Neural progenitor cell (in vitro differentiated cells): Measurements from ENCODE around the gene KCNJ14. TPM values are rescaled to one million over a fixed set of nuclear protein-coding genes. Genes with fewer than 3 reads are reported as not detected.

ENCODE experiments used
- DNase-seq: peaks from one replicate; pipeline ENCODE4 v3.0.0-alpha.2; 2016; ENCODE audit warnings: low spot score
- H2AFZ ChIP-seq: fragments of 200-600 bp; sonication (generic); replicated peaks from 2 replicates; pipeline ENCODE4 v1.6.1; 2016; ENCODE audit warnings: antibody characterized with exemption
- H3F3A ChIP-seq: fragments of 200-600 bp; sonication (generic); 2 replicates; pipeline ENCODE4 v1.6.1; 2016; ENCODE audit warnings: antibody characterized with exemption, low read depth
- H3K27ac ChIP-seq: fragments of 200-600 bp; sonication (generic); 2 replicates; pipeline ENCODE4 v1.5.1; 2016; ENCODE audit warnings: mild to moderate bottlenecking
- H3K27me3 ChIP-seq: fragments of 200-600 bp; sonication (generic); 2 replicates; pipeline ENCODE4 v1.6.1; 2016; ENCODE audit warnings: mild to moderate bottlenecking, moderate library complexity
- H3K36me3 ChIP-seq: fragments of 200-600 bp; sonication (generic); 2 replicates; pipeline ENCODE4 v1.5.1; 2016
- H3K4me1 ChIP-seq: fragments of 200-600 bp; sonication (generic); 2 replicates; pipeline ENCODE4 v1.6.1; 2016; ENCODE audit warnings: mixed run types
- H3K4me2 ChIP-seq: fragments of 200-600 bp; sonication (generic); 2 replicates; pipeline ENCODE4 v1.6.1; 2016
- H3K4me3 ChIP-seq: fragments of 200-600 bp; sonication (generic); 2 replicates; pipeline ENCODE4 v1.5.1; 2016
- H3K79me2 ChIP-seq: fragments of 200-600 bp; sonication (generic); 2 replicates; pipeline ENCODE4 v1.6.1; 2016; ENCODE audit warnings: low read depth
- H3K9ac ChIP-seq: fragments of 200-600 bp; sonication (generic); 2 replicates; pipeline ENCODE4 v1.6.1; 2016
- H3K9me3 ChIP-seq: fragments of 200-600 bp; sonication (generic); 2 replicates; pipeline ENCODE4 v1.5.1; 2016; ENCODE audit warnings: low read depth
- H4K20me1 ChIP-seq: fragments of 200-600 bp; sonication (generic); 2 replicates; pipeline ENCODE4 v1.6.1; 2016; ENCODE audit warnings: low read depth
- H3K27ac Mint-ChIP-seq: 3 replicates; pipeline ENCODE4 v1.8.0; 2021; ENCODE audit warnings: mixed read lengths
- H3K27me3 Mint-ChIP-seq: 2 replicates; pipeline ENCODE4 v1.8.0; 2022; ENCODE audit warnings: low read depth, mild to moderate bottlenecking, inconsistent platforms, moderate library complexity, mixed read lengths; ENCODE audit not compliant: insufficient read depth
- H3K36me3 Mint-ChIP-seq: 3 replicates; pipeline ENCODE4 v1.8.0; 2021; ENCODE audit warnings: mixed read lengths
- H3K4me1 Mint-ChIP-seq: 3 replicates; pipeline ENCODE4 v1.8.0; 2021; ENCODE audit warnings: mixed read lengths
- H3K4me3 Mint-ChIP-seq: 3 replicates; pipeline ENCODE4 v1.8.0; 2021; ENCODE audit warnings: mild to moderate bottlenecking, moderate library complexity, mixed read lengths
- H3K9me3 Mint-ChIP-seq: 3 replicates; pipeline ENCODE4 v1.8.0; 2020; ENCODE audit warnings: mixed read lengths
- CTCF ChIP-seq: fragments of 200-600 bp; sonication (generic); IDR thresholded peaks from 2 replicates; pipeline ENCODE4 v1.5.1; 2017; ENCODE audit warnings: antibody characterized with exemption, mild to moderate bottlenecking
- EZH2 ChIP-seq: fragments of 200-600 bp; sonication (generic); IDR thresholded peaks from 2 replicates; pipeline ENCODE4 v1.6.1; 2017; ENCODE audit warnings: antibody characterized with exemption, mild to moderate bottlenecking, moderate library complexity
- EZH2phosphoT487 ChIP-seq: fragments of 200-600 bp; sonication (generic); IDR thresholded peaks from 2 replicates; pipeline ENCODE4 v1.6.1; 2017; ENCODE audit warnings: antibody characterized with exemption
- total RNA-seq: library from RNA; depleted of rRNA; stranded (reverse); fragments of >200 nt; gene quantifications from 2 replicates; pipeline ENCODE4 v1.2.3, GENCODE V29; 2015; ENCODE audit warnings: low replicate concordance

Gene KCNJ14
- total RNA-seq, 1 donor from 2014 or later, result 0.69 TPM

DNA sequence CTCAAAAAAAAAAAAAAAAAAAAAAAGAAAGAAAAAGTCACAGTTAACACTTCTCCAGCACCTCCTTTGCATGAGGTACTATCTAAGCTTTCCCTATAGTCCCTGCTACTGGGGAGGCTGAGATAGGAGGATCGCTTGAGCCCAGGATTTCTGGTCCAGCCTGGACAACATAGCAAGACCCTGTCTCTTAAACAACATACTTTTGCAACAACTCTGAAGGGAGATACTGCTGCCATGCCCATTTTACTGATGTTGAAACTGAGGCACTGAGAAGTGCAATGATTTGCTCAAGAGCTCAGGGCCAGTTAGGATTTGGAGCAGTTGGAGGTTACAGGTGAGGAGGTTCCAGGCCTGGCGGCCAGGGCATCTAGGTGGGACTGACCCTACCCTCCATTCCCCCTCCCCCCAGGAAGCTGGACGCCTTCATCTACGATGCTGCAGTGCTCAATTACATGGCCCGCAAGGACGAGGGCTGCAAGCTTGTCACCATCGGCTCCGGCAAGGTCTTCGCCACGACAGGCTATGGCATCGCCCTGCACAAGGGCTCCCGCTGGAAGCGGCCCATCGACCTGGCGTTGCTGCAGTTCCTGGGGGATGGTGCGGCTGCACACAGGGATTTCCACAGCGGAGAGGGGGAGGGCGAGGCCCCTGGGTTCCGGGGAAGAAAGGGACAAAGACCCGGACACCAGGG is 13.9 kb upstream of the KCNJ14 start:
- peaks cover 17% of the 10 kb centered on the region for H3K4me1 Mint-ChIP-seq
- Histone ChIP-seq H3K4me1 (peaks cover 11% of the 10 kb centered on the region), H4K20me1 (no peaks in the 10 kb centered on the region), H2AFZ (no peak overlapping the region), H3K9me3 (no peaks in the 10 kb centered on the region), H3F3A (peaks cover 22% of the 10 kb centered on the region), H3K79me2 (peaks cover 7% of the 10 kb centered on the region), H3K4me3 (no peak overlapping the region), H3K27me3 (peaks cover 37% of the 10 kb centered on the region), H3K27ac (no peak overlapping the region), H3K4me2 (no peak overlapping the region), H3K36me3 (no peaks in the 10 kb centered on the region), H3K9ac (no peak overlapping the region)
- no peak for DNase-seq
- no peak overlapping the region for H3K27ac Mint-ChIP-seq
- peaks cover 6% of the 10 kb centered on the region for H3K9me3 Mint-ChIP-seq
- TF ChIP-seq EZH2phosphoT487, result no peak
- no peak for TF ChIP-seq CTCF
- no peak for TF ChIP-seq EZH2
- no peak overlapping the region for H3K4me3 Mint-ChIP-seq
- peaks cover 6% of the 10 kb centered on the region for H3K36me3 Mint-ChIP-seq
- peaks cover 2% of the 10 kb centered on the region for H3K27me3 Mint-ChIP-seq

DNA sequence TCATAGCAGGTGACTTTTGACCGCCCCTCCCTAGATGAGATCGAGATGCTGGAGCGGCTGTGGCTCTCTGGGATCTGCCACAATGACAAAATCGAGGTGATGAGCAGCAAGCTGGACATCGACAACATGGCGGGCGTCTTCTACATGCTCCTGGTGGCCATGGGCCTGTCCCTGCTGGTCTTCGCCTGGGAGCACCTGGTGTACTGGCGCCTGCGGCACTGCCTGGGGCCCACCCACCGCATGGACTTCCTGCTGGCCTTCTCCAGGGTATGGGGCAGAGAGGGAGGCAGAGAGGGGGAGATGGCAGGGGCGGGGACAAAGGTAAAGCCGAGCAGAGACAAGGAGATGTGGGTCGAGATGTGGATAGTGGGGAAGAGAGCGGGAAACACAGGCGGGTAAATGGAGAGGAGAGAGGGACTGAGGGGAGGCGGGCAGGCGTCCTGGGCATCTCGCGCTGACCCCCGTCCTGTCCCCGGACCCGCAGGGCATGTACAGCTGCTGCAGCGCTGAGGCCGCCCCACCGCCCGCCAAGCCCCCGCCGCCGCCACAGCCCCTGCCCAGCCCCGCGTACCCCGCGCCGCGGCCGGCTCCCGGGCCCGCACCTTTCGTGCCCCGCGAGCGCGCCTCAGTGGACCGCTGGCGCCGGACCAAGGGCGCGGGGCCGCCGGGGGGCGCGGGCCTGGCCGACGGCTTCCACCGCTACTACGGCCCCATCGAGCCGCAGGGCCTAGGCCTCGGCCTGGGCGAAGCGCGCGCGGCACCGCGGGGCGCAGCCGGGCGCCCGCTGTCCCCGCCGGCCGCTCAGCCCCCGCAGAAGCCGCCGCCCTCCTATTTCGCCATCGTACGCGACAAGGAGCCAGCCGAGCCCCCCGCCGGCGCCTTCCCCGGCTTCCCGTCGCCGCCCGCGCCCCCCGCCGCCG is 13.0 kb upstream of the KCNJ14 start:
- no peak overlapping the region for H3K4me3 Mint-ChIP-seq
- H3K4me1 Mint-ChIP-seq, result peaks cover 18% of the 10 kb centered on the region
- Histone ChIP-seq H3K27me3 (peaks cover 37% of the 10 kb centered on the region), H3K27ac (no peak overlapping the region), H3K4me2 (no peak overlapping the region), H3F3A (peaks cover 22% of the 10 kb centered on the region), H3K9me3 (no peaks in the 10 kb centered on the region), H3K4me1 (peaks cover 11% of the 10 kb centered on the region), H2AFZ (no peak overlapping the region), H3K36me3 (peaks cover 2% of the 10 kb centered on the region), H3K79me2 (peaks cover 14% of the 10 kb centered on the region), H3K9ac (no peak overlapping the region), H3K4me3 (no peak overlapping the region), H4K20me1 (no peaks in the 10 kb centered on the region)
- H3K27ac Mint-ChIP-seq, result no peak overlapping the region
- H3K36me3 Mint-ChIP-seq, result peaks cover 6% of the 10 kb centered on the region
- DNase-seq, result no peak
- TF ChIP-seq CTCF (no peak), EZH2 (no peak), EZH2phosphoT487 (no peak)
- peaks cover 6% of the 10 kb centered on the region for H3K9me3 Mint-ChIP-seq
- peaks cover 2% of the 10 kb centered on the region for H3K27me3 Mint-ChIP-seq

GRCh38 chr19:48443256-48443655 is 12.1 kb upstream of the KCNJ14 start:
- Histone ChIP-seq H4K20me1 (no peaks in the 10 kb centered on the region), H3K27me3 (peaks cover 37% of the 10 kb centered on the region), H3K27ac (no peak overlapping the region), H3K36me3 (peaks cover 5% of the 10 kb centered on the region), H3K4me1 (peaks cover 11% of the 10 kb centered on the region), H3K9me3 (no peaks in the 10 kb centered on the region), H3K79me2 (peaks cover 18% of the 10 kb centered on the region), H3K9ac (no peak overlapping the region), H3K4me3 (no peak overlapping the region), H3K4me2 (no peak overlapping the region), H2AFZ (no peak overlapping the region), H3F3A (peaks cover 22% of the 10 kb centered on the region)
- DNase-seq, result peak; percentile 26
- peaks cover 6% of the 10 kb centered on the region for H3K9me3 Mint-ChIP-seq
- TF ChIP-seq CTCF (no peak), EZH2 (peak; percentile 11)
- no peak overlapping the region for H3K27ac Mint-ChIP-seq
- H3K36me3 Mint-ChIP-seq, result peaks cover 10% of the 10 kb centered on the region
- peaks cover 2% of the 10 kb centered on the region for H3K27me3 Mint-ChIP-seq
- H3K4me1 Mint-ChIP-seq, result peaks cover 15% of the 10 kb centered on the region
- no peak overlapping the region for H3K4me3 Mint-ChIP-seq
